Endodermal cell (in vitro differentiated cells): ENCODE data around the gene PPP1R9A. TPM values are rescaled to one million over a fixed set of nuclear protein-coding genes. Genes with fewer than 3 reads are reported as not detected.
A peak's percentile ranks its signal among the peaks of the same experiment; 100 is the strongest.

Experiments used
- DNase-seq: peaks from one replicate; pipeline ENCODE4 v3.0.0-alpha.2; 2017
- H3K27ac ChIP-seq: 2 replicates; pipeline ENCODE4 v1.5.1; 2013; ENCODE audit warnings: mild to moderate bottlenecking, low read depth, low read length, moderate library complexity
- H3K27me3 ChIP-seq: 2 replicates; pipeline ENCODE4 v1.6.1; 2013; ENCODE audit warnings: mild to moderate bottlenecking, low read length, moderate library complexity; ENCODE audit not compliant: insufficient read depth, control insufficient read depth, poor library complexity, severe bottlenecking
- H3K36me3 ChIP-seq: 2 replicates; pipeline ENCODE4 v1.7.0; 2013; ENCODE audit warnings: mild to moderate bottlenecking, low read length, moderate library complexity; ENCODE audit not compliant: control insufficient read depth, insufficient read depth
- H3K4me1 ChIP-seq: one replicate; pipeline ENCODE4 v1.7.0; 2013; ENCODE audit warnings: low read length; ENCODE audit not compliant: control insufficient read depth, insufficient read depth
- H3K4me3 ChIP-seq: 2 replicates; pipeline ENCODE4 v1.5.1; 2013; ENCODE audit warnings: mild to moderate bottlenecking, low read length, moderate library complexity
- H3K9ac ChIP-seq: 2 replicates; pipeline ENCODE4 v1.6.1; 2013; ENCODE audit warnings: mild to moderate bottlenecking, low read length, moderate library complexity; ENCODE audit not compliant: poor library complexity, severe bottlenecking; ENCODE audit errors: extremely low read depth
- H3K9me3 ChIP-seq: 2 replicates; pipeline ENCODE4 v1.6.1; 2013; ENCODE audit warnings: mild to moderate bottlenecking, low read length, moderate library complexity; ENCODE audit not compliant: control insufficient read depth
- H3K27ac Mint-ChIP-seq: 2 replicates; pipeline ENCODE4 v1.8.0; 2020; ENCODE audit warnings: mixed read lengths
- H3K27me3 Mint-ChIP-seq: 2 replicates; pipeline ENCODE4 v1.8.0; 2021; ENCODE audit warnings: mild to moderate bottlenecking, mixed read lengths; ENCODE audit not compliant: insufficient read depth
- H3K36me3 Mint-ChIP-seq: 2 replicates; pipeline ENCODE4 v1.8.0; 2020; ENCODE audit warnings: low read depth, mixed read lengths
- H3K4me1 Mint-ChIP-seq: 2 replicates; pipeline ENCODE4 v1.8.0; 2020; ENCODE audit warnings: mixed read lengths
- H3K4me3 Mint-ChIP-seq: 2 replicates; pipeline ENCODE4 v1.8.0; 2020; ENCODE audit warnings: mild to moderate bottlenecking, moderate library complexity, mixed read lengths
- H3K9me3 Mint-ChIP-seq: 2 replicates; pipeline ENCODE4 v1.8.0; 2020; ENCODE audit warnings: mild to moderate bottlenecking, mixed read lengths
- WGBS, 2 experiments: methylation state at CpG; one replicate each; pipeline versions ENCODE4 v1.1.5 to v1.1.7; 2013; ENCODE audit warnings: missing lambda C conversion rate in 2 of 2, mixed read lengths in 1 of 2; ENCODE audit not compliant: insufficient coverage in 1 of 2, insufficient read length in 1 of 2; 5-methylcytosine and 5-hydroxymethylcytosine counted together
- total RNA-seq, 2 donors: library from RNA; stranded (reverse); fragmentation: NEBNext Ultra II Directional in 1 of 2; extraction: Animal tissue kit (Norgen Biotek cat#: 25700) in 1 of 2; gene quantifications; 2 replicates in 1 of 2; 3 replicates in 1 of 2; pipeline ENCODE4 v1.2.1, GENCODE V29; 2021
- TF ChIP-seq, protein P1 (sequence below): fragments of 200-600 bp; sonication (generic); conservative IDR thresholded peaks from 2 replicates; pipeline ENCODE4 v1.5.0; 2021; ENCODE audit warnings: antibody characterized with exemption, mild to moderate bottlenecking

The PPP1R9A gene
- total RNA-seq, 2 donors from 2014 or later, result 38.7 to 39.4 TPM

DNA sequence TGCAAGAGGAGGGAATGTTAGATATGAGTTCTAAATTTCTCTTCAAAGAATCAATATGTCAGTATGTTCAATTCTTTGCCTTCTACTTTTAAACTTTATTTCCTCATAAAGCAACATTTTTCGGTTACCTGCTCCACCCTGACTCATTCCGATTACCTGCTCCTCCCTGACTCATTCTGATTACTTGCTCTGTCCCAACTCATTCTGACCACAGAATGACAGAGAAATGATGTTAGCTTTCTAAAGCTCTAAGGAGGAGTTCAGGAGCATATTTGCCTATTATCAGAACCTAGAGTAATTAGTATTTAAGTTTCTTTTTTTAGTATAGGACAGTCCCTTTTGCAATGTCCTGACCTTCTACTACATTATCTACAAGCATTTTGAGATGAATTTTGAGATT lies 24.5 kb upstream of the PPP1R9A start:
- peaks cover 14% of the 10 kb centered on the region for H3K9me3 Mint-ChIP-seq
- H3K27ac ChIP-seq, result no peak overlapping the region

DNA sequence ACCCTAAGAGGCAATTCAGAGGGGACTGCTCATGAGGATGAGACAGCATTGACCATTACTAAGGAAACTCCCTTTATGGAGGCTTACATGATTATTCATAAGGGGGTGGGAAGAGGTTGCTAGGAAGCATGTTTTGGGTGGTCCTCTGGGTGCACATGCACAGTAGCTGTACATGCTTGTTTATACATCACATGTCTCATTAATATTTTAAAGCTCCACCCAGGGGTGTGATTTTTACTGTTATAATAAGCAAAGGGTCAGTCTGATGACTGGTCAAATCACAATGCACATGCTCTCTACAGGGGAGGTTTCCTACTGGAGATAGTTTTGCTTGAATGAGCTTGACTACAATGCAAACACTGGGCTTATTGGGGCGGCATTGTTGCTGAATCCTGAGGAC lies 23.8 kb upstream of the PPP1R9A start:
- DNase-seq, result no peak
- Histone ChIP-seq H3K9me3 (peaks cover 4% of the 10 kb centered on the region), H3K27ac (no peak overlapping the region), H3K4me1 (peaks cover 5% of the 10 kb centered on the region), H3K36me3 (no peaks in the 10 kb centered on the region), H3K9ac (no peak overlapping the region), H3K4me3 (no peak overlapping the region), H3K27me3 (no peaks in the 10 kb centered on the region)
- H3K27ac Mint-ChIP-seq, result no peak overlapping the region
- H3K36me3 Mint-ChIP-seq, result no peaks in the 10 kb centered on the region
- peaks cover 5% of the 10 kb centered on the region for H3K4me1 Mint-ChIP-seq
- WGBS, 2 experiments, result 93% methylated on average over 1 of the region's 1 CpG; no CpG with 5 or more reads in 1 of the 2 experiments
- TF ChIP-seq, protein P1, sequence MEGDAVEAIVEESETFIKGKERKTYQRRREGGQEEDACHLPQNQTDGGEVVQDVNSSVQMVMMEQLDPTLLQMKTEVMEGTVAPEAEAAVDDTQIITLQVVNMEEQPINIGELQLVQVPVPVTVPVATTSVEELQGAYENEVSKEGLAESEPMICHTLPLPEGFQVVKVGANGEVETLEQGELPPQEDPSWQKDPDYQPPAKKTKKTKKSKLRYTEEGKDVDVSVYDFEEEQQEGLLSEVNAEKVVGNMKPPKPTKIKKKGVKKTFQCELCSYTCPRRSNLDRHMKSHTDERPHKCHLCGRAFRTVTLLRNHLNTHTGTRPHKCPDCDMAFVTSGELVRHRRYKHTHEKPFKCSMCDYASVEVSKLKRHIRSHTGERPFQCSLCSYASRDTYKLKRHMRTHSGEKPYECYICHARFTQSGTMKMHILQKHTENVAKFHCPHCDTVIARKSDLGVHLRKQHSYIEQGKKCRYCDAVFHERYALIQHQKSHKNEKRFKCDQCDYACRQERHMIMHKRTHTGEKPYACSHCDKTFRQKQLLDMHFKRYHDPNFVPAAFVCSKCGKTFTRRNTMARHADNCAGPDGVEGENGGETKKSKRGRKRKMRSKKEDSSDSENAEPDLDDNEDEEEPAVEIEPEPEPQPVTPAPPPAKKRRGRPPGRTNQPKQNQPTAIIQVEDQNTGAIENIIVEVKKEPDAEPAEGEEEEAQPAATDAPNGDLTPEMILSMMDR, result no peak
- H3K4me3 Mint-ChIP-seq, result no peak overlapping the region
- H3K27me3 Mint-ChIP-seq, result no peaks in the 10 kb centered on the region
- H3K9me3 Mint-ChIP-seq, result peaks cover 7% of the 10 kb centered on the region

More for the DNA sequence above, 24.5 kb upstream of the PPP1R9A start:
- no peaks in the 10 kb centered on the region for H3K4me1 ChIP-seq
- no peaks in the 10 kb centered on the region for H3K36me3 ChIP-seq
- TF ChIP-seq, protein P1, result no peak
- no peaks in the 10 kb centered on the region for H3K27me3 ChIP-seq
- no peaks in the 10 kb centered on the region for H3K4me1 Mint-ChIP-seq
- H3K27me3 Mint-ChIP-seq, result no peaks in the 10 kb centered on the region
- no peak overlapping the region for H3K9ac ChIP-seq
- DNase-seq, result no peak
- H3K4me3 ChIP-seq, result no peak overlapping the region
- peaks cover 1% of the 10 kb centered on the region for H3K36me3 Mint-ChIP-seq
- peaks cover 11% of the 10 kb centered on the region for H3K9me3 ChIP-seq
- WGBS, 2 experiments, result 94 to 97% methylated on average over 2 of the region's 2 CpGs
- H3K27ac Mint-ChIP-seq, result no peak overlapping the region
- no peak overlapping the region for H3K4me3 Mint-ChIP-seq

DNA sequence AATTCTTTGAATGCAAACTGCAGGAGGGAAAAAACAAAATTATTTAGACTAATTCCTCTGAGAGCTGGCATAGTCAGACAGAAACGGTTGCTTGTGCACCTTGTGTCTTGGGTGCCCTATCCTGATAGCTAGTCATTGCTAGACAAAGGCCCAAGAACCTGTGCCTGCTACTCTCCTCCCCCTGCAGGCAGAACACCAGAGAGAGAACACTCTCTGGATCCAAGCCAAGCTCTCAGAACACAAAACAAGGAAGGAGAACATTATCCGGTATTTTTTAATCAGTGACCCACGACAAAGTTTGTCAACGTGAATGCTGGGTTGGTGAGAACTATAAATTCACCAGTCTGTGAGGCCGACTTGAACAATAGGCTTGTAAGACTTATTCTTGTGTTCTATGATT lies 18.8 kb upstream of the PPP1R9A start:
- WGBS, 2 experiments, result 71 to 87% methylated on average over 4 to 5 of the region's 5 CpGs
- no peak overlapping the region for H3K27ac Mint-ChIP-seq
- no peaks in the 10 kb centered on the region for H3K9me3 Mint-ChIP-seq
- TF ChIP-seq, protein P1, result peak; percentile 68
- no peaks in the 10 kb centered on the region for H3K27me3 Mint-ChIP-seq
- Histone ChIP-seq H3K4me1 (peaks cover 7% of the 10 kb centered on the region), H3K9ac (no peak overlapping the region), H3K27ac (no peak overlapping the region), H3K9me3 (no peaks in the 10 kb centered on the region), H3K36me3 (no peaks in the 10 kb centered on the region), H3K27me3 (no peaks in the 10 kb centered on the region), H3K4me3 (no peak overlapping the region)
- no peak for DNase-seq
- no peaks in the 10 kb centered on the region for H3K36me3 Mint-ChIP-seq
- H3K4me3 Mint-ChIP-seq, result no peak overlapping the region
- H3K4me1 Mint-ChIP-seq, result peaks cover 12% of the 10 kb centered on the region
